Vagina (tissue), 2 donors: Measurements from ENCODE around the gene SPAG16.

ENCODE experiments used
- POLR2A ChIP-seq, 2 donors: fragments of 450-650 bp; IDR thresholded peaks; one replicate each; pipeline ENCODE4 v1.6.1; 2017; ENCODE audit warnings: antibody characterized with exemption in 2 of 2, mild to moderate bottlenecking in 2 of 2, moderate library complexity in 2 of 2
- TF ChIP-seq, protein P1 (sequence below), 3 experiments: fragments of 450-650 bp in 2 of 3; fragments of 200-600 bp in 1 of 3; sonication (generic) in 1 of 3; IDR thresholded peaks; one replicate each; pipeline ENCODE4 v1.5.1; 2017 to 2019; ENCODE audit warnings: antibody characterized with exemption in 3 of 3, mild to moderate bottlenecking in 2 of 3, moderate library complexity in 2 of 3

DNA sequence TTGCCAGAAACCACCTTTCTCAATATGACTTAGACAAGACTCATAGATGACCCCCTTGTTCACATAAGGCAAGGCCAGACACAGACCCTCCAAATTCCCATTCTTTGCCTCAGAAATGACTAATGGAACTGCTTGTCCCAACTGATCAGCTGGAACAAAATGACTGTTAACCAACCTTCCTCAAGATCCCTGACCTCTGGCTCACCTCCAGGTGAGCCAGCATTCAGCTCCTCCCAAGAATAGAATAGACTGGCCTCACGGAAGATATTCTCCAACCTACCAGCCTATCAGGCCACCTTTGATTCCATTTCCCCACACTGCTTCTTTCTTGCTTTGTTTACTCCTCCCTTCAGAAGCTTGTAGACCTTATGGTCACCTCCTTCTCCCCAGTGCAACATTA lies 930.8 kb downstream of the SPAG16 start:
- TF ChIP-seq, protein P1, sequence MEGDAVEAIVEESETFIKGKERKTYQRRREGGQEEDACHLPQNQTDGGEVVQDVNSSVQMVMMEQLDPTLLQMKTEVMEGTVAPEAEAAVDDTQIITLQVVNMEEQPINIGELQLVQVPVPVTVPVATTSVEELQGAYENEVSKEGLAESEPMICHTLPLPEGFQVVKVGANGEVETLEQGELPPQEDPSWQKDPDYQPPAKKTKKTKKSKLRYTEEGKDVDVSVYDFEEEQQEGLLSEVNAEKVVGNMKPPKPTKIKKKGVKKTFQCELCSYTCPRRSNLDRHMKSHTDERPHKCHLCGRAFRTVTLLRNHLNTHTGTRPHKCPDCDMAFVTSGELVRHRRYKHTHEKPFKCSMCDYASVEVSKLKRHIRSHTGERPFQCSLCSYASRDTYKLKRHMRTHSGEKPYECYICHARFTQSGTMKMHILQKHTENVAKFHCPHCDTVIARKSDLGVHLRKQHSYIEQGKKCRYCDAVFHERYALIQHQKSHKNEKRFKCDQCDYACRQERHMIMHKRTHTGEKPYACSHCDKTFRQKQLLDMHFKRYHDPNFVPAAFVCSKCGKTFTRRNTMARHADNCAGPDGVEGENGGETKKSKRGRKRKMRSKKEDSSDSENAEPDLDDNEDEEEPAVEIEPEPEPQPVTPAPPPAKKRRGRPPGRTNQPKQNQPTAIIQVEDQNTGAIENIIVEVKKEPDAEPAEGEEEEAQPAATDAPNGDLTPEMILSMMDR (IDR thresholded peaks at IDR 0.05), result no peak
- TF ChIP-seq POLR2A (IDR thresholded peaks at IDR 0.05), result no peak
